ENCODE results near the gene C2CD2.

GRCh38 chr21:41964171-41964570, 10.4 kb upstream of the C2CD2 start:
- TF ChIP-seq, protein P1, sequence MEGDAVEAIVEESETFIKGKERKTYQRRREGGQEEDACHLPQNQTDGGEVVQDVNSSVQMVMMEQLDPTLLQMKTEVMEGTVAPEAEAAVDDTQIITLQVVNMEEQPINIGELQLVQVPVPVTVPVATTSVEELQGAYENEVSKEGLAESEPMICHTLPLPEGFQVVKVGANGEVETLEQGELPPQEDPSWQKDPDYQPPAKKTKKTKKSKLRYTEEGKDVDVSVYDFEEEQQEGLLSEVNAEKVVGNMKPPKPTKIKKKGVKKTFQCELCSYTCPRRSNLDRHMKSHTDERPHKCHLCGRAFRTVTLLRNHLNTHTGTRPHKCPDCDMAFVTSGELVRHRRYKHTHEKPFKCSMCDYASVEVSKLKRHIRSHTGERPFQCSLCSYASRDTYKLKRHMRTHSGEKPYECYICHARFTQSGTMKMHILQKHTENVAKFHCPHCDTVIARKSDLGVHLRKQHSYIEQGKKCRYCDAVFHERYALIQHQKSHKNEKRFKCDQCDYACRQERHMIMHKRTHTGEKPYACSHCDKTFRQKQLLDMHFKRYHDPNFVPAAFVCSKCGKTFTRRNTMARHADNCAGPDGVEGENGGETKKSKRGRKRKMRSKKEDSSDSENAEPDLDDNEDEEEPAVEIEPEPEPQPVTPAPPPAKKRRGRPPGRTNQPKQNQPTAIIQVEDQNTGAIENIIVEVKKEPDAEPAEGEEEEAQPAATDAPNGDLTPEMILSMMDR (IDR thresholded peaks at IDR 0.05), result no peak
- TF ChIP-seq POLR2A (IDR thresholded peaks at IDR 0.05), result no peak

Measured in Peyer's patch (tissue), 4 donors.